Lower lobe of right lung (tissue), 2 donors: ENCODE data around the gene UVSSA. TPM values are rescaled to one million over a fixed set of nuclear protein-coding genes. Genes with fewer than 3 reads are reported as not detected.
A peak's percentile ranks its signal among the peaks of the same experiment; 100 is the strongest.

Source experiments
- ATAC-seq, 2 donors: fragments of 200-7000 bp; cut with Tn5 transposase; one replicate each; pipeline ENCODE4 v1.9.1; 2020 to 2022; ENCODE audit warnings: mild to moderate bottlenecking in 2 of 2, moderate library complexity in 2 of 2
- DNase-seq: peaks from one replicate; pipeline ENCODE4 v3.0.0-alpha.2; 2020
- H3K27ac ChIP-seq: fragments of 200-600 bp; one replicate; pipeline ENCODE4 v1.8.0; 2022
- H3K27me3 ChIP-seq: fragments of 200-600 bp; one replicate; pipeline ENCODE4 v1.8.0; 2022; ENCODE audit warnings: low read depth
- H3K36me3 ChIP-seq: fragments of 200-600 bp; one replicate; pipeline ENCODE4 v1.8.0; 2022; ENCODE audit warnings: mild to moderate bottlenecking
- H3K4me1 ChIP-seq: fragments of 200-600 bp; one replicate; pipeline ENCODE4 v1.8.0; 2022
- H3K4me3 ChIP-seq: fragments of 200-600 bp; one replicate; pipeline ENCODE4 v1.8.0; 2022; ENCODE audit warnings: mild to moderate bottlenecking
- H3K9me3 ChIP-seq: fragments of 200-600 bp; one replicate; pipeline ENCODE4 v1.8.0; 2022
- intact Hi-C: fragments of 100-400 bp; cut with DNase I; formaldehyde crosslinking; loops from one replicate; pipeline ENCODE4 v1.11.0; 2022
- total RNA-seq: library from RNA; stranded (reverse); fragmentation: NEBNext Ultra II Directional; extraction: Animal tissue kit (Norgen Biotek cat#: 25700); gene quantifications from one replicate; pipeline ENCODE4 v1.2.1, GENCODE V29; 2021
- TF ChIP-seq, protein P1 (sequence below): fragments of 200-600 bp; IDR thresholded peaks from one replicate; pipeline ENCODE4 v1.8.0; 2022; ENCODE audit warnings: antibody characterized with exemption, mild to moderate bottlenecking
- donor health status: DM: no; HTN: yes; CAD: no; lungs with severe emphysema.

The UVSSA gene
- total RNA-seq, 1 donor from 2014 or later: 27.9 TPM

DNA sequence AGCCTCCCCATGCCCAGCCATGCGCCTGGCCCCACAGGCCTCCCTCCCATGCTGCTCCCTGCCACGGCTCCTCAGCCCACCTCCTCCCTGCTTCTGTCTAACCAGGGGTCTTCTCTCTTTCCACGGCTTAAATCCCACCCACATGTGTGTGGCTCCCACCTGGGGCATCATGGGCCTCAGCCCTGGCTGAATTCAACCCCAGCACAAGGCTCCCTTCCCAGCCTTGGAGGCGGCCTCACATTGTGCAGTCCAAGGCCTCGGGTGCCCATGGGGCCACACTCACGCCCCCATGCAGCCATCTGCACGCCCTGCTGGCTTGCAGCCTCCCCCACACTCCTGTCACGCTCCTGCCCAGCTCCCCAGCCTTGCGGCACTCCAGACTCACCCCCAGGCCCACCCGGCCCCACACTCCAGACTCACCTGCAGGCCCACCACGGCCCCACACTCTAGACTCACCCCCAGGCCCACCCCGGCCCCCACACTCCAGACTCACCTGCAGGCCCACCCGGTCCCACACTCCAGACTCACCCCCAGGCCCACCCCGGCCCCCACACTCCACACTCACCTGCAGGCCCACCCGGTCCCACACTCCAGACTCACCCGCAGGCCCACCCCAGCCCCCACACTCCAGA, 30.4 kb upstream of the UVSSA start:
- TF ChIP-seq, protein P1, sequence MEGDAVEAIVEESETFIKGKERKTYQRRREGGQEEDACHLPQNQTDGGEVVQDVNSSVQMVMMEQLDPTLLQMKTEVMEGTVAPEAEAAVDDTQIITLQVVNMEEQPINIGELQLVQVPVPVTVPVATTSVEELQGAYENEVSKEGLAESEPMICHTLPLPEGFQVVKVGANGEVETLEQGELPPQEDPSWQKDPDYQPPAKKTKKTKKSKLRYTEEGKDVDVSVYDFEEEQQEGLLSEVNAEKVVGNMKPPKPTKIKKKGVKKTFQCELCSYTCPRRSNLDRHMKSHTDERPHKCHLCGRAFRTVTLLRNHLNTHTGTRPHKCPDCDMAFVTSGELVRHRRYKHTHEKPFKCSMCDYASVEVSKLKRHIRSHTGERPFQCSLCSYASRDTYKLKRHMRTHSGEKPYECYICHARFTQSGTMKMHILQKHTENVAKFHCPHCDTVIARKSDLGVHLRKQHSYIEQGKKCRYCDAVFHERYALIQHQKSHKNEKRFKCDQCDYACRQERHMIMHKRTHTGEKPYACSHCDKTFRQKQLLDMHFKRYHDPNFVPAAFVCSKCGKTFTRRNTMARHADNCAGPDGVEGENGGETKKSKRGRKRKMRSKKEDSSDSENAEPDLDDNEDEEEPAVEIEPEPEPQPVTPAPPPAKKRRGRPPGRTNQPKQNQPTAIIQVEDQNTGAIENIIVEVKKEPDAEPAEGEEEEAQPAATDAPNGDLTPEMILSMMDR: no peak
- intact Hi-C loops: no loop called here
- Histone ChIP-seq H3K9me3 (no peaks in the 10 kb centered on the region), H3K36me3 (peaks cover 74% of the 10 kb centered on the region), H3K27ac (no peak overlapping the region), H3K4me3 (no peak overlapping the region), H3K27me3 (no peaks in the 10 kb centered on the region), H3K4me1 (no peaks in the 10 kb centered on the region)
- ATAC-seq: no peak
- no peak for DNase-seq

DNA sequence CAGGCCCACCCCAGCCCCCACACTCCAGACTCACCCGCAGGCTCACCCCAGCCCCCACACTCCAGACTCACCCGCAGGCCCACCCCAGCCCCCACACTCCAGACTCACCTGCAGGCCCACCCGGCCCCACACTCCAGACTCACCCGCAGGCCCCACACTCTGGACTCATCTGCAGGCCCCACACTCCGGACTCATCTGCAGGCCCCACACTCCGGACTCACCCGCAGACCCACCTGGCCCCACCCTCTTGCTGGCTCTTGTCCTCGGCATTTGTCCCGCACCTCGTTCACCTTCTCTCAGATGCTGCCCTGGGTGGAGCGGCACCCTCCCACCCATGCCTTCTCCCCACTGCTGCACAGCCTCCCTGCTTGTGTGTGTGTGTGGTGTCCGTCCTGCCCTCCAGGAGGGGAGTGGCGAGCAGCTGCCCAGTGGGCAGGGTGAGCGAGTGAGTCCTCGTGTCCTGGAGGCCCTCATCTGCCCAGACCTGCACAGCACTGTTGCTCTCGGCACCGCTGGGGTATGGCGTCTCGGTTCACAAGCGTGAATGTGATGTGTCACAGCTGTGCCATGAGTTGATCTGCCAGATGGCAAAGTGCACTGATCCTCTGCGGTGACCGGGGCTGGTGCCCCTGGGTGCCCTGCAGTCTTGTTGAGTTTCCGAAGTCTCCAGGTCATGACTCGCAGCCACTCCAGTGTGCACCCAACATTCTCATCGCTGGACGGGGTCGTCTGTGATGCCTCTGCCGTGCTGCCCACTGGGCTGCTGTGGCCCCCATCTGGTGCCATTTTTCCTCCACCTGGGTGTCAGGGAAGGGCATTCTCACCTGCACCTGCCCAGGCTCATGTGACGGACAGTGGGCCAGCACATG, 29.6 kb upstream of the UVSSA start:
- TF ChIP-seq, protein P1: no peak
- Histone ChIP-seq H3K36me3 (peaks cover 76% of the 10 kb centered on the region), H3K4me3 (no peak overlapping the region), H3K9me3 (no peaks in the 10 kb centered on the region), H3K27me3 (no peaks in the 10 kb centered on the region), H3K4me1 (no peaks in the 10 kb centered on the region), H3K27ac (no peak overlapping the region)
- DNase-seq: no peak
- intact Hi-C loops: no loop called here
- ATAC-seq: peak; percentile 20 to 28

DNA sequence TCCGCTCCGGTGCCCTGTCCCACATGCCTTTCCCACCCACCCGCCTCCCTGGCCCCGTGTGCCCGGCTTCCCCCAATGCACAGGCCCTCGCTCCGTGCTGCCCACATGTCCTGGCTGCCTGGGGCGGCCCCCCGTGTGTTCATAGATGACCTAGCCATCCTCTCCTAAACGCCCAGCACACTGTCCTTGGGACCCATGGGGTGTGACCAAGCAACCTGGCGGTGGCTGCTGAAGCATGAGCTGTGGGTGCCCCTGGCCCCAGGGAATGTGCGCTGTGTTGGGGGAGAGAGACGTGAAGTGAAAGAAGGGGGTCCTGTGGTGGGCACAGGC, 29.0 kb upstream of the UVSSA start:
- H3K9me3 ChIP-seq: no peaks in the 10 kb centered on the region
- intact Hi-C loops: no loop called here
- peaks cover 73% of the 10 kb centered on the region for H3K36me3 ChIP-seq
- H3K4me3 ChIP-seq: no peak overlapping the region
- H3K4me1 ChIP-seq: no peaks in the 10 kb centered on the region
- TF ChIP-seq, protein P1: no peak
- ATAC-seq: peak in 1 of 2 donors; percentile 13
- no peak for DNase-seq
- H3K27ac ChIP-seq: no peak overlapping the region
- no peaks in the 10 kb centered on the region for H3K27me3 ChIP-seq

DNA sequence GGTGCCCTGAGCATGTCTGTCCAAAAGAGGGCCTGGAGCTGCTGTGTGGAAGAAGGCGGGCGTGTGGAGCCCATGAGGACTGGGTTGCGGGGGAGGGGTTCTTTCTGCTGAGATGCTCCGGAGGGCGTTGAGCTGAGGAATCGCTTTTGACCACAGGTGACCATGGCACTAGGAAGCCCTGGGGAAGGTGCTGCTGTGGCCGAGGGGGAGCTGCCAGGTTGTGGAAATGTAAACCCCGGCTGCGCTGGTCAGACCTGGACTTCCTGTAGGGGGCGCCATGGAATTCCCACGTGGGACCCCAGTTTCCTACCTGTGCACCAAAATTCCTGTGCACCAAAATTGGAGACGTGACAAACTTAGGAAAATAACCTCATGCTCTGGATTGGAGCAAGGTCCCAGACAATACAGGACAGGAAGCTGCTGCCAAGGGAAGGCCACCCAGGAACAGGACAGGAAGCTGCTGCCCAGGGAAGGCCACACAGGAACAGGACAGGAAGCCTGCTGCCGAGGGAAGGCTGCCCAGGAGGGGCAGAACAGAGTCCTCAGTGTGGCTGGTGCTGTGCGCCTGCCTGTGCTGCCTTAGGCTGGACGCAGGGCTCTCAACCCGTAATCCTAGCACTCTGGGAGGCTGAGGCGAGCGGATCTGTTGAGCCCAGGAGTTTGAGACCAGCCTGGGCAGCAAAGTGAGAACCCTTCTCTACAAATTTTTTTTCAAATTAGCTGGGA, 28.4 kb upstream of the UVSSA start:
- peak in 1 of 2 donors; percentile 22 for ATAC-seq
- H3K36me3 ChIP-seq: peaks cover 73% of the 10 kb centered on the region
- intact Hi-C loops: no loop called here
- no peaks in the 10 kb centered on the region for H3K9me3 ChIP-seq
- H3K4me3 ChIP-seq: no peak overlapping the region
- TF ChIP-seq, protein P1: peak; percentile 24
- peak; percentile 22 for DNase-seq
- H3K27ac ChIP-seq: no peak overlapping the region
- no peaks in the 10 kb centered on the region for H3K4me1 ChIP-seq
- H3K27me3 ChIP-seq: no peaks in the 10 kb centered on the region

DNA sequence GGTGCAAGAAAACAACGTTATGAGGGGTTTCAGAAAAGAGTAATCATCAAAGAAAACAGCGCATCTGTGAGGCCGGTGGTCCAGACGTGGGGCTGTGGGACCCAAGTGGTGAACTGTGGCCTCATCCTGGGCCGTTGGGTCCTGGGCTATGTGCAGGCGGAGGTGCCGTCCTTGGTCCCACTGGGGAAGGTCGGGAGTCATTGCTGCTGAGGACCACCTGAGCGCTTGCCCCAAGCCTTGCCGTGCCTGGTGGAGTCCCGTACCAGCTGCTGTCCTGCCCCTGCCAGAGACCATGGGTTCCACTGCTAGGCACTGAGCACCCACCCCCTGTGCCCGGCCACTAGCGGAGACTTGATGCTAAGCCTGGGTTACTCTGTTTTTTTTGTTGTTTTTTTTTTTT, 25.5 kb upstream of the UVSSA start:
- TF ChIP-seq, protein P1: no peak
- ATAC-seq (no peak), DNase-seq (peak; percentile 41)
- H3K4me1 ChIP-seq: no peaks in the 10 kb centered on the region
- peaks cover 66% of the 10 kb centered on the region for H3K36me3 ChIP-seq
- no peak overlapping the region for H3K27ac ChIP-seq
- H3K4me3 ChIP-seq: no peak overlapping the region
- no peaks in the 10 kb centered on the region for H3K27me3 ChIP-seq
- no peaks in the 10 kb centered on the region for H3K9me3 ChIP-seq
- intact Hi-C loops: no loop called here
